ENCODE results near the gene GNE. TPM values are rescaled to one million over a fixed set of nuclear protein-coding genes. Genes with fewer than 3 reads are reported as not detected.

Gene GNE
- total RNA-seq, 1 experiment from 2014 or later = 20.6 TPM

- no peaks in the 10 kb centered on the region for H3K9me3 ChIP-seq (ENCODE audit: low read depth, low read length, poor library complexity, severe bottlenecking)
- POLR2A ChIA-PET (ENCODE audit: low non-redundant PET) = no interaction called here
- BruUV-seq (replicated peaks) = no TSS peak
- no peaks in the 10 kb centered on the region for H3K4me1 ChIP-seq (ENCODE audit: insufficient read depth, low read length, poor library complexity, severe bottlenecking)
- DNase-seq (ENCODE audit: low spot score) = no peak
- CTCF ChIA-PET = no interaction called here
- no peak for TF ChIP-seq EZH2 (IDR thresholded peaks at IDR 0.05; ENCODE audit: borderline replicate concordance, low read depth, low read length, poor library complexity, severe bottlenecking)
- TF ChIP-seq, protein P1, sequence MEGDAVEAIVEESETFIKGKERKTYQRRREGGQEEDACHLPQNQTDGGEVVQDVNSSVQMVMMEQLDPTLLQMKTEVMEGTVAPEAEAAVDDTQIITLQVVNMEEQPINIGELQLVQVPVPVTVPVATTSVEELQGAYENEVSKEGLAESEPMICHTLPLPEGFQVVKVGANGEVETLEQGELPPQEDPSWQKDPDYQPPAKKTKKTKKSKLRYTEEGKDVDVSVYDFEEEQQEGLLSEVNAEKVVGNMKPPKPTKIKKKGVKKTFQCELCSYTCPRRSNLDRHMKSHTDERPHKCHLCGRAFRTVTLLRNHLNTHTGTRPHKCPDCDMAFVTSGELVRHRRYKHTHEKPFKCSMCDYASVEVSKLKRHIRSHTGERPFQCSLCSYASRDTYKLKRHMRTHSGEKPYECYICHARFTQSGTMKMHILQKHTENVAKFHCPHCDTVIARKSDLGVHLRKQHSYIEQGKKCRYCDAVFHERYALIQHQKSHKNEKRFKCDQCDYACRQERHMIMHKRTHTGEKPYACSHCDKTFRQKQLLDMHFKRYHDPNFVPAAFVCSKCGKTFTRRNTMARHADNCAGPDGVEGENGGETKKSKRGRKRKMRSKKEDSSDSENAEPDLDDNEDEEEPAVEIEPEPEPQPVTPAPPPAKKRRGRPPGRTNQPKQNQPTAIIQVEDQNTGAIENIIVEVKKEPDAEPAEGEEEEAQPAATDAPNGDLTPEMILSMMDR (conservative IDR thresholded peaks at IDR 0.05; ENCODE audit: low read depth, low read length) = no peak
- no peak overlapping the region for H3K27ac ChIP-seq (ENCODE audit: low read depth, low read length, poor library complexity, severe bottlenecking)
- no peaks in the 10 kb centered on the region for H3K36me3 ChIP-seq (ENCODE audit: insufficient read depth, low read length, poor library complexity, severe bottlenecking)
- intact Hi-C loops (cut with micrococcal nuclease; ENCODE audit: unreplicated experiment) = loop anchor here (10.0 kb wide), 1 partner anchor 830 kb away; no protein-coding TSS in a partner anchor
- H3K27me3 ChIP-seq (replicated peaks; ENCODE audit: insufficient read depth, low read depth, low read length, poor library complexity) = no peaks in the 10 kb centered on the region
- no peak overlapping the region for H3K4me3 ChIP-seq (ENCODE audit: low read depth, low read length, poor library complexity, severe bottlenecking)
Measured at GRCh38 chr9:36264896-36265295, 6.6 kb upstream of the GNE start.

DNA sequence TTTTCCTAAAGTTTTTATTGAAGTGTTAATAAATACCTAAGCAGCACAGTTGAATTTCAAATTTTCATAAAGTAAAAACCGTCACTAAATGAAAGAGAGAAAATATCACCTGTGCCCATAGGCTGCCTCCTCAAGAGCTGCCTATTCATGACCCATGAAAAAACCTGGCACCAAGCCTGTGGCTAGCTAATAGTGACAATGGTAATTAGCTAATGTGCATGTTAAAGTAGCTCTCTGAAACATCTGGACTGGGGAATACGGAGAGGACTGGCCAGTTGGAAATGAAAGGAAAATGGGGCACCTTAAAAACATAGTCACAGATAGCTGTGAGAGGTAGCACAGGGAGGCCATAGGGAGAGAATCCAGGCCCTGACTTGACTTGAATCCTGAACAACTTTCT is 5.4 kb upstream of the GNE start:
- Histone ChIP-seq H3K27ac (ENCODE audit: low read depth, low read length, poor library complexity, severe bottlenecking) (no peak overlapping the region), H3K4me3 (ENCODE audit: low read depth, low read length, poor library complexity, severe bottlenecking) (no peak overlapping the region), H3K36me3 (ENCODE audit: insufficient read depth, low read length, poor library complexity, severe bottlenecking) (no peaks in the 10 kb centered on the region), H3K9me3 (ENCODE audit: low read depth, low read length, poor library complexity, severe bottlenecking) (no peaks in the 10 kb centered on the region), H3K4me1 (ENCODE audit: insufficient read depth, low read length, poor library complexity, severe bottlenecking) (no peaks in the 10 kb centered on the region), H3K27me3 (replicated peaks; ENCODE audit: insufficient read depth, low read depth, low read length, poor library complexity) (no peaks in the 10 kb centered on the region)
- no peak for TF ChIP-seq EZH2 (IDR thresholded peaks at IDR 0.05; ENCODE audit: borderline replicate concordance, low read depth, low read length, poor library complexity, severe bottlenecking)
- no peak for DNase-seq (ENCODE audit: low spot score)
- CTCF ChIA-PET = no interaction called here
- intact Hi-C loops (cut with micrococcal nuclease; ENCODE audit: unreplicated experiment) = loop anchor here (10.0 kb wide), 1 partner anchor 829 kb away; no protein-coding TSS in a partner anchor
- POLR2A ChIA-PET (ENCODE audit: low non-redundant PET) = no interaction called here
- BruUV-seq (replicated peaks) = no TSS peak

DNA sequence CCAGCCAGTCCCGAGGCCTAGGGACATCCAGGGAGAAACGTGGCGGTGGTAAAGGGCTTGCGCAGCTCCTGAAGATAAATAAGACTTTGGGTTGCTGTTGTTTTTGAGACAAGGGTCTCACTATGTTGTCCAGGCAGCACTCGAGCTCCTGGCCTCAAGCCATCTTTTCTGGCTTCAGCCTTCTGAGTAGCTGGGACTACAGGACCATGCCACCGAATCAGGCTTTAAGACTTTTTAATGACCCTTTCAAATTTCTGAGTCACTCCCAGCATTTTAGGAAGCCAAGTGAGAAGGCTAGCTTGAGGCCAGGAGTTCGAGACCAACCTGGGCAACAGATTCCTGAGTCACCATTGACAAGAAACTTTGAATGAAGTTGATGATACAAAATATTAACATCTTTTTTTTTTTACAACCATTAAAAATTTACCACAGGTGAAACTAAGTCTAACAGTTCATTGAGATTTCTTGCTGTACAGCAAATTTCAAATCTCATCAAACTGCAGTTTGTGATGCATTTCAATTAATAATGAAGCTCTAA is 817 bp upstream of the GNE start:
- CTCF ChIA-PET = no interaction called here
- intact Hi-C loops (cut with micrococcal nuclease; ENCODE audit: unreplicated experiment) = no loop called here
- TSS peak; percentile 73 for BruUV-seq (replicated peaks)

More for the DNA sequence above, 817 bp upstream of the GNE start:
- Histone ChIP-seq H3K36me3 (ENCODE audit: insufficient read depth, low read length, poor library complexity, severe bottlenecking) (no peaks in the 10 kb centered on the region), H3K9me3 (ENCODE audit: low read depth, low read length, poor library complexity, severe bottlenecking) (no peaks in the 10 kb centered on the region), H3K4me3 (ENCODE audit: low read depth, low read length, poor library complexity, severe bottlenecking) (peak overlapping the region; percentile 96), H3K4me1 (ENCODE audit: insufficient read depth, low read length, poor library complexity, severe bottlenecking) (no peaks in the 10 kb centered on the region), H3K27me3 (replicated peaks; ENCODE audit: insufficient read depth, low read depth, low read length, poor library complexity) (no peaks in the 10 kb centered on the region), H3K27ac (ENCODE audit: low read depth, low read length, poor library complexity, severe bottlenecking) (peak overlapping the region; percentile 88)
- POLR2A ChIA-PET (ENCODE audit: low non-redundant PET) = no interaction called here
- no peak for DNase-seq (ENCODE audit: low spot score)
- no peak for TF ChIP-seq EZH2 (IDR thresholded peaks at IDR 0.05; ENCODE audit: borderline replicate concordance, low read depth, low read length, poor library complexity, severe bottlenecking)
- TF ChIP-seq, protein P1 (conservative IDR thresholded peaks at IDR 0.05; ENCODE audit: low read depth, low read length) = no peak

All from A673 (cell line).